GM19452 (cell line): ENCODE measurements around the gene CA9.

Source experiments
- ATAC-seq: cut with Tn5 transposase; IDR thresholded peaks from one replicate; pipeline ENCODE4 v1.9.1; 2021; ENCODE audit not compliant: unreplicated experiment

Gene CA9

DNA sequence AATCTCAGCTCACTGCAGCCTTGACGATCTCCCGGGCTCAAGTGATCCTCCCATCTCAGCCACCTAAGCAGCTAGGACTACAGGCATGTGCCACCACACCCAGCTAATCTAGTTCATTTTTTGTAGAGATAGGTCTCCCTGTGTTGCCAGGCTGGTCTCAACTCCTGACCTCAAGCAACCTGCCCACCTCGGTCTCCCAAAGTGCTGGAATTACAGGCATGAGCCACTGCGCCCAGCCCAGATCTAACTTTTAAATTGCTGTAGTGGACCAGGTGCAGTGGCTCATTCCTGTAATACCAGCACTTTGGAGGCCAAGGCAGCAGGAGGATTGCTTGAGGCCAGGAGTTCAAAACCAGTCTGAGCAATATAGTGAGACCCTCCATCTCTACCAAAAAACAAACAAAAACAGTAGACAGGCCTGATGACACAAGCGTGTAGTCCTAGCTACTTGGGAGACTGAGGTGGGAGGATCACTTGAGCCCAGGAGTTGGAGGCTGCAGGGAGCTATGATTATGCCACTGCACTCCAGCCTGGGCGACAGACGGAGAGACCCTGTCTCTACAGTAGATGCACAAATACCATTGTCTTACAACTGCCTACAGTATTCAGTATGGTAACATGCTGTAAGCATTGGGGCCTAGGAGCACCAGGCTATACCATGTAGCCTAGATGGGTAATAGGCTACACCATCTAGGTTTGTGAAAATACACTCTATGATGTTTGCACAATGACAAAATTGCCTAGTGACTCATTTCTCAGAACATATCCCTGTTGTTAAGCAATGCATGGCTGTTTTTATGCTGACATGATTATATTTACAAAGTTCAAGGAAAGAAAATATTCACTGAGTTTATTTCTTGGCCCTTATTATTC is 21.5 kb upstream of the CA9 start:
- no peak for ATAC-seq

DNA sequence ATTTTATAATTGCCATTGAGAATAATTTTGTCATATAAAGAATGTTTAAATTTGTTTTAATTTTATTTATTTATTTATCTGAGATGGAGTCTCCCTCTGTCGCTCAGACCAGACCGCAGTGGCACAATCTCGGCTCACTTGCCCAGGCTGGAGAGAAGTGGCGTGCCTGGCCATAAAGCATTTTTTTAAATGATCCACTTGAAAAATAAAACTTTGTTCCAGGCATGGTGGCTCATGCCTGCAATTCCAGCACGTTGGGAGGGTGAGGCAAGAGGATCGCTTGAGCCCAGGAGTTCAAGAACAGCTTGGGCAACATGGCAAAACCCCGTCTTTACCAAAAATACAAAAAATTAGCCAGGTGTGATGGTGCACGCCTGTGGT is 20.9 kb upstream of the CA9 start:
- no peak for ATAC-seq

- no peak for ATAC-seq
These were observed 20.1 kb upstream of the CA9 start for GRCh38 chr9:35653611-35654010.

GRCh38 chr9:35656348-35656747 is 17.4 kb upstream of the CA9 start:
- ATAC-seq: no peak

GRCh38 chr9:35656831-35657545 is 16.7 kb upstream of the CA9 start:
- ATAC-seq: no peak

GRCh38 chr9:35657546-35658136 is 16.1 kb upstream of the CA9 start, which contains the start of gene RMRP:
Gene RMRP (minus strand): TSS chr9:35658019.
- ATAC-seq: peak; percentile 89

DNA sequence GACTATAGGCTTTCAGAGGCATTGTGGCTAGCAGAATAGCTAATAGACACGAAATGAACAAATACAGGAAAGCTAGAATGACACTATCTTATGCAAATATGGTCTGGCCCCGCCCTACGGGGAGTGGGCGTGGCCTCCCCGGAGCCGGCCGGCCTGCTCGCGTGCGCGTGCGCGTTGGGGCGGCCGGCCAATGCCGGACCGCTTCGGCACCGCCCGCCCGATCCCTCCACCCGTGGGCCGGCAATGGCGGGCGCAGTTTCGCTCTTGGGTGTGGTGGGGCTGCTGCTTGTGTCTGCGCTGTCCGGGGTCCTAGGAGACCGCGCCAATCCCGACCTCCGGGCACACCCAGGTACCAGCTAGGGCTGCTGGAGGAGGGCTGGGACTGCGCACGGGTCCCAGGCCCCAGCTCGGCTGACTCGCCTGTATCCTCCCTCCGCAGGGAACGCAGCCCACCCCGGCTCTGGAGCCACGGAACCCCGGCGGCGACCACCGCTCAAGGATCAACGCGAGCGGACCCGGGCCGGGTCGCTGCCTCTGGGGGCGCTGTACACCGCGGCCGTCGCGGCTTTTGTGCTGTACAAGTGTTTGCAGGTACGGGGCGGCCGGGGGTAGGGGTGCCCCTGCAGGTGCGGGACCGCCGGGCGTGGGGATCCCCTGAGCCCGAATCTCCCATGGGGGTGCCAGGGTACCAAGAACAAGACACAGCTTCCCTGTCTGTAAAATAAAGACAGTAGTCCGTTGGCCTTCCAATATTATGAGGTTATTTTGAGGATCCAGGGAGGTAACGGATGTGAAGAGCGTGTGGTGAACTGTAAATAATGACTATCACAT is 15.4 kb upstream of the CA9 start, which contains the start of gene CCDC107:
Gene CCDC107 (plus strand): TSS at position 156 of the 831 bp plus-strand sequence. CDS start 88 bp downstream, at position 244.
- peak; percentile 60 for ATAC-seq

- ATAC-seq: no peak
These were observed 14.8 kb upstream of the CA9 start for GRCh38 chr9:35658968-35659220.

DNA sequence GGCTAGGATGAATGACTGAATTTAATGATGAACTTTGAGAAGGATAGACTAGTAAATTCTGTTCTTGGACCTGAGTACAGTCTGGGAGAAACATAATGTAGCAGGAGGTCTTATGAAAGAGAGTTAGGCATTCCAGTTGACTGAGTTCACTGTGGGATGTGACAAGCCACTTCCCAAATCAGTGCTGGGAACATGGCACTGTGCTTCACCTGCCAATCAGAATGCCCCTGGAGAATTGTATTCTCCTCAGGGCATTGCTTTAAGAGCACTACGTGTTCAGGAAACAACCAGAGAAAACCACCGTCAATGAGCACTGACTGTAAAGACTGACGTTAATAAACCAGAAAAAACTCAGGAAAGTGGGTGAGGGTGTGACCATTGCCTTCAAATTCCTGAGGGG is 14.4 kb upstream of the CA9 start:
- ATAC-seq: no peak

DNA sequence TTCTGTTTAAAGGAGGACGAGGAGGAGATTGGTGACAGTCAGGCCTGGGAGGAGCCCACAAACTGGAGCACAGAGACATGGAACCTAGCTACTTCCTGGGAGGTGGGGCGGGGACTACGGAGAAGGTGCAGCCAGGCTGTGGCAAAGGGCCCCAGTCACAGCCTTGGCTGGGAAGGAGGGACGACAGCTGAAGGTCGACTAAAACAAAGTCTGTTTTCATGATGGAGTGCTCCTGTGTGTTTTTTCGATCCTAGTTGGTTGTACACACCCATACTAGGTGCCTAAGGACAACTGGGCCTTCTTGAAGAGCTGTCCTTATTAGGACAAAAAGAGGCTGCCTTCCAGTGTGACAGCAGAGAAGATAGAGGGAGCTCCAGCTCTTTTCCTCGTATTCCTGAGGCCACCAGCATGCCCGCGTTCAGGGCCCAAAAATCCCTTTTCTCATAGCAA is 12.7 kb upstream of the CA9 start:
- ATAC-seq: no peak

DNA sequence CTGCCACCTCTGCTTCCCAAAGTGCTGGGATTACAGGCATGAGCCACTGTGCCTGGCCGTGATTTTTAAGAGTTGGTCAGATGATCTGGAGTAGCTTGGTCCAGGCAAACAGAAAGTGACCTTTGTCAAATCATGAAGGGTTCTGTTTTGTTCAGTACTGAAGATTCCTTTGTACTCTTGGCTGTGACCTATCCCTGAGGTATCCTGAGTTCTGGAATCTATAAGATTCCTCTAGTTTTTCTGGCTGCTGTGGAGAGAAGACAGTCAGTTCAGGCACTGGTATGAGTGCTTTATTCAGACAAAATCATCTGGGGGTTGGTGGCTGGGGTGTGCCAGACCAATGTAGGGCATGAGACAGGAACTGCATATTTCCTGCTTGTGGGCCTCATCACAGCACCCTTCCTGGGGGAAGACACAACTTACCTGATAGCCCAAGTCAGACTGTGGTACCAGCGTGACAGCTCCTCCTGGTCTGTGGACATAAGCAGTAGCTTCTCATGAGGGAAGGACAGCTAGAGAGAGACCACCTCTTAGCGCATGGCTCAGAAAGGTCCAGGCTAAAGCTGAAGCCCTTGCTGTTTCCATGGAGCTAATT is 11.9 kb upstream of the CA9 start:
- no peak for ATAC-seq

DNA sequence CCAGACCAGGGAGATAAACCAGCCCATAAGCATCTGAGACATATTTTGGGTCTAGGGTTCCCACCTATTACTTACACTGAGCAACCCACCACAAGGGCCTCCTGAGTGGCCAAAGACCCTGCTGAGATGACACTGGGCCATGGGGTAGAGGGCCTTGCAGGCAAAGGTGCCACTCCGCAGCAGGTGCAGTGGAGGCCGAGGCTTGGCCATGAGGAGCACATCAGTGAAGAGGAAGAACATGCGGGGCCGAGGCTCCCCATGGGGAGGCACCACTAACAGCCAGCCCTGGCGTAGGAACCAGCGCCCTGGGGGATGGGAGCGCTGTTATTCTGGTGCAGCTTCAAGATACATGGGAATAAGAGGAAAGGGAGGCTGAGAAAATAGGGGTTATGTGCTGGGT is 11.3 kb upstream of the CA9 start:
- no peak for ATAC-seq

DNA sequence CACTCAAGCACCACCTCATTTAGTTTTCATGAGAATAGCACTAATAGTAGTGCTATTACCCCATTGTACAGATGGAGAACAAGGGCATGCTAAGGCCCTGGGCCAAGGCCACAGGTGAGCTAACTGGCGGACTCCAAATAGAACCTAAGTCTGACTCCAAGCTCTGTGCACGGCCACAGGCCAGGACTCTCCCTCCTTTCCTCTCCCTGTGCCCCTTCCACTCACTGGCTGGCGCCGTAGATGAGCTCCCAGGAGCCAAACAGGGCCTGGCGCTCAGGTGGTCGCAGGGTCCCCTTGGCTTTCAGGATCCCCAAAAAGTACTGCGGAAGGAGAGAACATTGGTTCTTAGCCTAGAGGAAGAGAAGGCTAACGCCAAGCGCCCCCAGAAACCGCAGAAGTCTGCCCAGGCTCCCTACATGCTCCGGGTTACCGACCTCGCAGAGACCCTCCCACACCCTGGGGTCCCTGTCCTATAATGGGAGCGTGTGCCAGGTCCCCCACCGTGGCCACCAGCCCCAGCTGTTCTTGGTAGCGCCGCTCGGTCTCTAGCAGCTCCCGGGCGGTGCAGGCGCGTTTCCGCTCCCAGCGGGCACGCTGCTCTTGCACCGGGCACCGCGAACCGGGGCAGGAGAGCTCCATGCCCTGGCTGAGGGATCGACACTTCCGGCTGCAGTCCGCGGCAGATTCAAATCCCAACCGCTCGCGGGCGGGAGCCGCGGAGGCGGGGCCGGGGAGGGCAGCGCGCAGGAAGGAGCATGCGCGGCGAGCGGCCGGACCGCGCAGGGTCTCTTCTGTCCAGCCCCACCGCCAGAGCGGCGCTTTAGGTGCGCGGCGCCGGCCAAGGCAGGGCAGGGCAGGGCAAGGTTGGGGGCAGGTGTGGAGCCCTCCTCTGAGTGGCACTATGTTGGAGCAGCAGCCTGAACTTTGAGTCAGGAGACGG is 8.9 kb upstream of the CA9 start, which contains the start of gene ARHGEF39:
Gene ARHGEF39 (minus strand): TSS at position 665 of the 940 bp plus-strand sequence. CDS start 26 bp downstream, at position 639.
- peak; percentile 76 for ATAC-seq

DNA sequence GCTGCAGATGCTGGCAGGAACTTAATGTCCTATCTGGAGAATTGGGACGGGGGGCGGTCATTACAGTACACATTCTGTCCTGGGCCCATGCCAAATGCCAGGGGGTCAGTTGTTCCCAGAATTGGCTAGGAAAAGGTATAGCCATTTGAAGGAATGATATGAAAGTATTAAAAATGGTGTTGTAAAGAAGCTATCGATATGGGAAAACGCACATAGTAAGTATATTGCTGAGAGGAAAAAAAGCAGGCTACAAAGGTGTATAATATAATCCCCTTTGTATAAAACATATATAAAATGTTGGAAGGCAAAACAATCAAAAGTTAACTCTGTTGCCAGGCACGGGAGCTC is 8.3 kb upstream of the CA9 start:
- no peak for ATAC-seq

GRCh38 chr9:35666045-35666444 is 7.7 kb upstream of the CA9 start:
- no peak for ATAC-seq

DNA sequence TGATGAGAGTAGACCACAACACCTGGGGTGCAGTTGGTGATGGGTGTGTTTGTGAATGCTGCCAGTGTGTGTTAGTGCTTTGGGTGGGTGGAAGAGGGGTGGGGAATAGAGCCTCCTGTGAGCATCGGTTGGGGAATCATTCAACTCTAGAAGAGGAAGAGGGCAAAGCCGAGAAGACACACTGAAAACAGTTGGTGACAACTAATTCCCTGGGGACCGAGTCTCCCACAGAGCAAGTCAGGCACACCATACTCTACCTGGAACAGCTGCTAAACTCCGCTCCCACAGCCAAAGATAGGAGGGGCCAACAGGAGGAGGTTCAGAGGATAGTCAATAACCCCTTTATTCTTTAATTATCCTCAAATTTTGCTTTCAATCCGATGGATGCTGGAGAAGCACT is 7.2 kb upstream of the CA9 start:
- ATAC-seq: no peak

DNA sequence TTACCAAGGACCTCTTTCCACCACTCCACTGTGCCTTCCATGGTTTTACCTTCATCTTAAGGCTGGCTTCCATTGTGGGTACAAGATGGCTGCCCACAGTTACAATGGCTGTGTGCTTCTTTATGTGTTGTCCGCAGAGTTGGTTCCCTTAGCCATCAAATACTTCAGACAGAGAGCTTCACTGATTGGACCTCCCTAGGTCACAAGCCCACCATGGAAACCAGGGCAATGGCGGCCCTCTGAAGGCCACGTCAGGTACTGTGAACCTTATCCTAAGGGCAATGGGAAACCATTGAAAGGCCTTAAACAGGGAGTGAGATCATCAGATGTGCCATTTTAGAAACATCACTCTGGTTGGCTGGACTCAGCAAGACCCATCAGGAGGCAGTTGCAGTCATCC is 5.8 kb upstream of the CA9 start:
- no peak for ATAC-seq

- no peak for ATAC-seq
These were observed 4.2 kb upstream of the CA9 start for GRCh38 chr9:35669331-35670145.

- ATAC-seq: no peak
These were observed 265 bp downstream of the CA9 start for GRCh38 chr9:35674025-35674361.
